ENCODE data around the gene PHGDH.

DNA sequence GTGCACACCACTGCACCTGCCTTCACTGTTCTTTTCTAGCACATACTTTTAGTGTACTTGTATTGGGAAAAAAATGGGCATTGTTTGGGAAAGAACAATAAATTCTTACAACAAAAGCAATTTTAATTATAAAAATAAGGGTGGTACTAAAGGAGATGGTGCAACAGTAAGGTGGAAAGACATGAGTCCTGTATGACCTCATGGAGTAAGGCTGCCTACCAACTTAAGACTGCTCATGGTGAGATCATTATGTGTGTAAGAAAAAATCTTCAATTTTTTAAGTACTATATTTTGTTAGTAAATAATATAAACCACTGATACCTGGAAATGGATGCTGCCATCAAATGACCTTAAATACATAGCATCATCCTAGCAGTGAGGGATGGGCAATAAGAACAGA is 29.6 kb upstream of the PHGDH start:
- TF ChIP-seq, protein P1, sequence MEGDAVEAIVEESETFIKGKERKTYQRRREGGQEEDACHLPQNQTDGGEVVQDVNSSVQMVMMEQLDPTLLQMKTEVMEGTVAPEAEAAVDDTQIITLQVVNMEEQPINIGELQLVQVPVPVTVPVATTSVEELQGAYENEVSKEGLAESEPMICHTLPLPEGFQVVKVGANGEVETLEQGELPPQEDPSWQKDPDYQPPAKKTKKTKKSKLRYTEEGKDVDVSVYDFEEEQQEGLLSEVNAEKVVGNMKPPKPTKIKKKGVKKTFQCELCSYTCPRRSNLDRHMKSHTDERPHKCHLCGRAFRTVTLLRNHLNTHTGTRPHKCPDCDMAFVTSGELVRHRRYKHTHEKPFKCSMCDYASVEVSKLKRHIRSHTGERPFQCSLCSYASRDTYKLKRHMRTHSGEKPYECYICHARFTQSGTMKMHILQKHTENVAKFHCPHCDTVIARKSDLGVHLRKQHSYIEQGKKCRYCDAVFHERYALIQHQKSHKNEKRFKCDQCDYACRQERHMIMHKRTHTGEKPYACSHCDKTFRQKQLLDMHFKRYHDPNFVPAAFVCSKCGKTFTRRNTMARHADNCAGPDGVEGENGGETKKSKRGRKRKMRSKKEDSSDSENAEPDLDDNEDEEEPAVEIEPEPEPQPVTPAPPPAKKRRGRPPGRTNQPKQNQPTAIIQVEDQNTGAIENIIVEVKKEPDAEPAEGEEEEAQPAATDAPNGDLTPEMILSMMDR (IDR thresholded peaks at IDR 0.05), result no peak
- TF ChIP-seq ZNF232 (CRISPR knock-in tag; IDR thresholded peaks at IDR 0.05), result no peak
- TF ChIP-seq, protein P2, sequence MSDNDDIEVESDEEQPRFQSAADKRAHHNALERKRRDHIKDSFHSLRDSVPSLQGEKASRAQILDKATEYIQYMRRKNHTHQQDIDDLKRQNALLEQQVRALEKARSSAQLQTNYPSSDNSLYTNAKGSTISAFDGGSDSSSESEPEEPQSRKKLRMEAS (CRISPR knock-in tag; IDR thresholded peaks at IDR 0.05), result no peak
- no peak for TF ChIP-seq ELF4 (CRISPR knock-in tag; IDR thresholded peaks at IDR 0.05; ENCODE audit: low read depth)
- no peak for TF ChIP-seq E2F4 (CRISPR knock-in tag; IDR thresholded peaks at IDR 0.05; ENCODE audit: borderline replicate concordance, low read depth)
- TF ChIP-seq USF2 (CRISPR knock-in tag; IDR thresholded peaks at IDR 0.05), result no peak
- TF ChIP-seq FOXK1 (CRISPR knock-in tag; IDR thresholded peaks at IDR 0.05), result no peak
- no peak for TF ChIP-seq ETV6 (CRISPR knock-in tag; IDR thresholded peaks at IDR 0.05)
- no peak for TF ChIP-seq ZNF423 (CRISPR knock-in tag; IDR thresholded peaks at IDR 0.05)
- TF ChIP-seq FOXP1 (CRISPR knock-in tag; IDR thresholded peaks at IDR 0.05; ENCODE audit: borderline replicate concordance), result no peak
